Activated T-helper 1 cell treated with anti-CD3 and anti-CD28 coated beads, Interleukin-12 subunit alpha, Interleukin-12 subunit beta, Interleukin-2, Interleukin-4 antibody, amounts not matched to agents 30 ng/mL and 10 ng/mL and 1 ng/mL, durations not matched to agents 14 hours and 24 hours and 36 hours (primary cell): ENCODE data around the gene PRXL2B. TPM values are rescaled to one million over a fixed set of nuclear protein-coding genes. Genes with fewer than 3 reads are reported as not detected.
A peak's percentile ranks its signal among the peaks of the same experiment; 100 is the strongest.
"Not testable (repeated sequence)": the region's sequence is repeated elsewhere in the genome, so short reads cannot be mapped to it uniquely, and the experiment has no call there.

ENCODE experiments used
- DNase-seq: peaks from one replicate; pipeline ENCODE4 v3.0.0; 2021; ENCODE audit warnings: low spot score
- H3K27ac Mint-ChIP-seq: one replicate; pipeline ENCODE4 v1.8.0; 2021; ENCODE audit warnings: mild to moderate bottlenecking, mixed read lengths
- H3K27me3 Mint-ChIP-seq: one replicate; pipeline ENCODE4 v1.8.0; 2022; ENCODE audit warnings: mild to moderate bottlenecking, moderate library complexity, mixed read lengths; ENCODE audit not compliant: insufficient read depth
- H3K36me3 Mint-ChIP-seq: one replicate; pipeline ENCODE4 v1.8.0; 2021; ENCODE audit warnings: low read depth, mixed read lengths
- H3K4me1 Mint-ChIP-seq: one replicate; pipeline ENCODE4 v1.8.0; 2021; ENCODE audit warnings: low read depth, mixed read lengths
- H3K4me3 Mint-ChIP-seq: one replicate; pipeline ENCODE4 v1.8.0; 2021; ENCODE audit warnings: mild to moderate bottlenecking, moderate library complexity, mixed read lengths
- H3K9me3 Mint-ChIP-seq: one replicate; pipeline ENCODE4 v1.8.0; 2021; ENCODE audit warnings: mixed read lengths
- intact Hi-C: fragments of 100-400 bp; cut with micrococcal nuclease; formaldehyde crosslinking; loops from one replicate; pipeline ENCODE4 v1.15.1; 2024
- total RNA-seq: library from RNA; stranded (reverse); gene quantifications from 2 replicates; pipeline ENCODE4 v1.2.3, GENCODE V29; 2022

PRXL2B gene
- total RNA-seq, 1 donor from 2014 or later: 39.5 TPM

DNA sequence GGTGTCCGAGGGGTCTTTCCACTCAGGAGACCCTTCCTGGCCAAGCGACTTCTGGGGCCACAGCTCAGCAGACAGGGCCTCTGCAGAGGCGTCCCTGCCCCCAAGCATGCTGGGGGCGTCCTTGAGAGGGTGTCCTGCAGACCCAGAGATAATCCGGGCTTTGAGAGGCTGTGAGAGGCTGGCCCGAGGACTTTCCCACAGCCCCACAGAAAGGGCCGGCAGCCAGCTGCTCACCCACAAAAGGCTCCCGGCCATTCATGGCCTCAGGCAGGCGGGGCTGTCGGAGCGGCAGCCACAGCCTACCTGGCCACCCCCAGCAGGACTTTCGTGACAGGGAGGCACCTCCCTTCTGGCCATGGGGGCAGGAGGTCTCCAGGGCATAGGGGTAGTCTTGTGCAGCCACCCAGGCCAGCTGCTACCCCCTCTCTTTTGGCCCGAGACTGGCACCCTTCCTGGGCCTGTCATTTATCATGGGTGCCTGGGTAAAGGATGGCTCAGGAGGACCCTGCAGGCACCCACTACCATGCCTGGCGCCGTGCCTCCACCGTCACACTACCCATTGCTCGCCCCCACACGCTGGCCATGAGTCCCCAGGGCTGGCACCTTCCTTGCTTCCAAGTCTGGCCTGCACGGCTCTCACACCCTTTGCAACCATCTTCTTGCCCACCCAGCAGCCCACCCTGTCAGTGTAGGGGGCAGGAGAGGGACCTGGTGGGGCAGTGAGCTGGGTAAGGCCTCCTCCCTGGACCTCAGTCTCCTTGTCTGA is 41.5 kb upstream of the PRXL2B start:
- no peak overlapping the region for H3K27ac Mint-ChIP-seq
- no peaks in the 10 kb centered on the region for H3K36me3 Mint-ChIP-seq
- intact Hi-C loops: loop anchor here (5.0 to 10.0 kb wide), 2 partner anchors 243 to 1360 kb away; partner anchors contain the start of gene C1orf174
- peaks cover 13% of the 10 kb centered on the region for H3K27me3 Mint-ChIP-seq
- no peak overlapping the region for H3K4me3 Mint-ChIP-seq
- no peaks in the 10 kb centered on the region for H3K9me3 Mint-ChIP-seq
- H3K4me1 Mint-ChIP-seq: peaks cover 7% of the 10 kb centered on the region
- DNase-seq: no peak

DNA sequence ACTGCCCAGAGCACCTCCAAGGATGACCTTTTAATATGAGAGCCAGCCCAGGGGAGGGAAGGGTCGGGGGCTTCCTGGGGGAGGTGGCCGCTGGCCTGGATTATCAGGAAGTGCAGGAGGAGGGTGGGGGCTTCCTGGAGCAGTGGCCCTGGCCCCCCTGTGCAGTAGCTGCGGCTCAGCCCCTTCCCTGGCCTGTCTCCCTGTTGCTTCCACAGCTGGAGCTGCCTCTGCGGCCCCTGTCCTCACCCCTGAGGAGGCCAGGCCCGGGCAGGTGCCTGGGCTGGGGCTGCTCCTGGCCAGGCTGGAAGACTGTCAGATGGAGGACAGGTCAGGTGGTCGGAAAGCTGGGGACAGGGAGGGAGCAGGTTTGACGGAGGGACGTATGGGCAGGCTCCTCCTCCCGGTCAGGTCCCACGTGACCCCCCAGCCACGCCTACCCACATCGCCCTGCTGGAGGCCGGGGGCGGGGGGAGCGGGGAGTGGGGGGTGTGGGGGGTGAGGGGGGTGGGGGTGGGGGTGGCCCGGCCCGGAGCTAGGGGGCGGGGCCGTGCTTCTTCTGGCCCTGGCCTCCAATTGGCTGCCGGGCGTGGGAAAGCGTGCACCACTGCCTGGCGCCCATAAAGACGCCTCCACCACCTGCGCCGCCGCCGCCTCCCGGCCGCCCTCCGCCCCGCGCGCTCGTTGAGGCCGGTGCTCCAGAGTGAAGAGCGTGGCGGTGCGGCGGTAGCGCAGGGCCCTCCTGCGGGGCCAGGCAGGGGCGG is 40.6 kb upstream of the PRXL2B start:
- intact Hi-C loops: loop anchor here (1.0 to 10.0 kb wide), 4 partner anchors 244 to 1359 kb away; partner anchors contain the start of genes C1orf174 and FAAP20
- H3K9me3 Mint-ChIP-seq: no peaks in the 10 kb centered on the region
- no peaks in the 10 kb centered on the region for H3K36me3 Mint-ChIP-seq
- H3K4me3 Mint-ChIP-seq: peak overlapping the region; percentile 91
- peak overlapping the region; percentile 61 for H3K27ac Mint-ChIP-seq
- H3K27me3 Mint-ChIP-seq: peaks cover 13% of the 10 kb centered on the region
- DNase-seq: peak; percentile 87
- H3K4me1 Mint-ChIP-seq: peaks cover 7% of the 10 kb centered on the region

DNA sequence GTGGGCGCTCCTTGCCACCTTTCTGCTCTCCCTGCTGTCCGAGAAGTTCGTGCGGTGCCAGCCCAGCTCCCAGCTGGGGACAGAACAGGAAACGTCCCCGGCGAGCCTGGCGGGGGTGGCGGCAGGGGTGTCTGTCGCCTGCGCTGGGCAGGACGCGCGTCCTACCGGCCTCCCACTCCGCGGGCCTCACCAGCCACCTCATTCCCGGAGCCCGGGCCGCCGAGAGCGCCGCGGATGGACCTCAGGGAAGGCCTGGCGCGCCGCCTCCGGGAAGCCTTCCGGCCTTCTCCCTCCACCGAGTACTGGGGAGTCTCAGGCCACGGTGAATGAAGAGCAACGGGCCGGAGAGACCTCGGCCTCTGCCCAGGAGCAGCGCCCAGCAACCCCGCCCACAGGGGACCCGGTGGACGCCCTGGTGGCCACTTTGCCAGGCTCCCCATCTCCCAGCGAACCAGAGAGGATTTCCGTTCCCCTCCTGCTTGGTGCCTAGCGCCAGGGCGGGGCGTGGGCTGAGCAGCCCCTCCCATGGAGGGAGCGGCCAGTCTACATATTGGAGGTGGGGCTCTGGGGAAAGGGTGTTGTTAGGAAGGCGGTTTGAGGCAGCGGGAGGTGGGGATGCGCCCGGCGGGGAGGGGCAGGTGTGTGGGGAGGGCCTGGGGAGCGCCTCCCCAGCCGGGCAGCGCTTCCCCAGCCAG is 39.9 kb upstream of the PRXL2B start:
- Mint-ChIP-seq H3K9me3 (no peaks in the 10 kb centered on the region), H3K4me3 (peak overlapping the region; percentile 91), H3K27me3 (peaks cover 9% of the 10 kb centered on the region), H3K36me3 (no peaks in the 10 kb centered on the region), H3K4me1 (peaks cover 7% of the 10 kb centered on the region), H3K27ac (peak overlapping the region; percentile 99)
- peak; percentile 88 for DNase-seq
- intact Hi-C loops: loop anchor here (1.0 to 10.0 kb wide), 10 partner anchors 20 to 1358 kb away; partner anchors contain the start of genes C1orf174, FAAP20, MORN1 and PANK4

DNA sequence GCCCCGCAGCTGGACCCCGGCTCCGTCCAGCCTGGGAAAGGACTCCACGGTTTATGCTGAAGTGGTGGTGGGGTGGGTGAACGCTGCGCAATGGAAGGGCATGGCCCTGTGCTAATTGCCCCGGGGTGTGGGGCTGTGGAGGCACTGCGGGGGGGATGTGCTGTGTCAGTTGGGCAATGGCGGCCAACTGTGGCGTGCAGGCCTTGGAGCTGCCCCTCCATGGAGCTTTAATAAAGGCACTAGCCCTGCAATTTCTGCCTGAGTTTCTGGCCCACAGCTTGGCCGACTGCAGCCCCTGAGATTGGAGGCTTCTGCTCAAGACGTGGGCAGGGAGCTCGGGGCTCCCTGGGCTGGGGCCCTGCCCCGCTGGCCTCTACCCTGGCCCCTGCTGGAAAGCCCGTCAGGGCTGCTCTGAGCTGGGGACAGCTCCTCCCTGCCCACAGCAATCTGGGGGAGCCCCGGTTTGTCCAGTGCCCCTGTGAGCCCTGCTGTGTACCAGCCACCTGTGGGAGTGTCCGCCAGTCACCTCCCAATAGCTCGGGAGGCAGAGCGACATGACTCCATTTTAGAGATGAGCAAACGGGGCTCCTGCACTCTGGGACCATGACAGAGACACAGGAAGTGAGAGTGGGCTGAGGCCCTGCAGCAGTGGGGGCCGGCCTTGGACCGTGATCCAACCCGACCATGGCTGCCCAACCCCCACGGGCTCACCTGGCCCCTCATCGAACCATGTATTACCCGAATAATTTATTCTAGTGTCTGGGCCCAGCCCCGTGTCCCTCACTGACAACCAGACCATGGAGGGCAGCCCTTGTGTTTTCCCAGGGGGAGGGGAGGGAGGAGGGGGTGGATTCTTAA is 39.1 kb upstream of the PRXL2B start:
- Mint-ChIP-seq H3K36me3 (no peaks in the 10 kb centered on the region), H3K4me1 (peaks cover 7% of the 10 kb centered on the region), H3K9me3 (no peaks in the 10 kb centered on the region), H3K4me3 (peak overlapping the region; percentile 91), H3K27me3 (peaks cover 5% of the 10 kb centered on the region), H3K27ac (peak overlapping the region; percentile 99)
- peak; percentile 55 for DNase-seq
- intact Hi-C loops: loop anchor here (1.0 to 10.0 kb wide), 11 partner anchors 9 to 1357 kb away; partner anchors contain the start of genes C1orf174, FAAP20, MORN1 and PANK4

DNA sequence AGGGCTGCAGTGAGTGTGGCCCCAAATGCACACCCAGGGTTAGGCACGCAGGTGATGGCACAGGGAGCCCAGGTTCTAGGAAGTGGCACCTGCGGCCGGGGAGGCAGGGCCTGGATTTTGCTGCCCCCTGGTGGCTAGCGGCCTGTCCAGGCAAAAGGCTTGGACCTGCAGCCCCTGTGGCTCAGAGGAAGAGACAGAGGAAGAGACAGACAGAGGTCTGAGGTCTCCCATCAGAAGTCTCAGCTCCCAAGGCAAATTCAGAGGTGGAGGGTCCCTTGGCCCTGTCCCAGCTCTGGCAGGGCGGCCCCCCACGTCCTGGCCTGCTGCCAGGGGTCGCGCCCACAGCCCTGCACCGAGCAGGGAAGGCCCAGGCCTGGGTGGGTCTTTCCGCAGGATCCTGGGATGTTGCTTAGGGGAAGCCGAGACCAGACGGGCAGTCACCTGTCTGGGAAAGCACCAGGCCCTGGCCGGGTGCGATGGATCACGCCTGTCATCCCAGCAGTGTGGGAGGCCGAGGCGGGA is 38.4 kb upstream of the PRXL2B start:
- peak; percentile 71 for DNase-seq
- H3K36me3 Mint-ChIP-seq: no peaks in the 10 kb centered on the region
- peaks cover 7% of the 10 kb centered on the region for H3K4me1 Mint-ChIP-seq
- peaks cover 2% of the 10 kb centered on the region for H3K27me3 Mint-ChIP-seq
- H3K9me3 Mint-ChIP-seq: no peaks in the 10 kb centered on the region
- H3K27ac Mint-ChIP-seq: peak overlapping the region; percentile 99
- intact Hi-C loops: loop anchor here (1.0 to 10.0 kb wide), 4 partner anchors 8 to 1357 kb away; partner anchors contain the start of genes C1orf174 and TNFRSF14
- H3K4me3 Mint-ChIP-seq: peak overlapping the region; percentile 91

DNA sequence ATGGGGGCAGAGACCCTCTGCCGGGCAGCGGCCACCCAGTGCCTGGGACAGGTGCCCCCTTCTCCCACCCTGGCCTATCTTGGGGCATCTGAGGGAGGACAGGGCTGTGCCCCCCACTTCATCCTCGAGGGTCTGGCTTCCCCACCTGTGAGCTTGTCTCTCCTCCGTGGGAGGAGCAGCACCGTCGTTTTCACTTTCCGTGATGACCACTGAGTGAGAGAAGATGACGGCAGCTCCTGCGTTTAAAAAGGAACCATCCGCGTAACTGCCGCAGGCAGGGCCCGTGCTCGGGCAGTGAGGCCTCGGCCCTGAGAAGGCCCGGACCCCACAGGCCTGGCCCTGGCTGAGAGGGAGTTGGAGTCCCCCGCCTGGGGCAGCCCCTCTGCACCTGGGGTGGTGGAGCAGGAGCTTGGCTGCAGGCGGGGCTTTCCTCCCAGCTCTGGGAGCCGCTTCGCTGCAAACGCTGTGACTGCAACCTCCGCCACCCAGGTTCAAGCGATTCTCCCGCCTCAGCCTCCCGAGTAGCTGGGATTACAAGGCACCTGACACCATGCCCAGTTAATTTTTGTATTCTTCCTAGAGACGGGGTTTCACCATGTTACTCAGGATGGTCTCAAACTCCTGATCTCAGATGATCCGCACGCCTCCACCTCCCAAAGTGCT is 37.1 kb upstream of the PRXL2B start:
- H3K4me1 Mint-ChIP-seq: peaks cover 13% of the 10 kb centered on the region
- intact Hi-C loops: loop anchor here (5.0 to 10.0 kb wide), 2 partner anchors 247 to 1355 kb away; partner anchors contain the start of gene C1orf174
- H3K27me3 Mint-ChIP-seq, H3K9me3 Mint-ChIP-seq, H3K36me3 Mint-ChIP-seq, DNase-seq: not testable (repeated sequence)
- H3K27ac Mint-ChIP-seq: peak overlapping the region; percentile 99
- peak overlapping the region; percentile 91 for H3K4me3 Mint-ChIP-seq

DNA sequence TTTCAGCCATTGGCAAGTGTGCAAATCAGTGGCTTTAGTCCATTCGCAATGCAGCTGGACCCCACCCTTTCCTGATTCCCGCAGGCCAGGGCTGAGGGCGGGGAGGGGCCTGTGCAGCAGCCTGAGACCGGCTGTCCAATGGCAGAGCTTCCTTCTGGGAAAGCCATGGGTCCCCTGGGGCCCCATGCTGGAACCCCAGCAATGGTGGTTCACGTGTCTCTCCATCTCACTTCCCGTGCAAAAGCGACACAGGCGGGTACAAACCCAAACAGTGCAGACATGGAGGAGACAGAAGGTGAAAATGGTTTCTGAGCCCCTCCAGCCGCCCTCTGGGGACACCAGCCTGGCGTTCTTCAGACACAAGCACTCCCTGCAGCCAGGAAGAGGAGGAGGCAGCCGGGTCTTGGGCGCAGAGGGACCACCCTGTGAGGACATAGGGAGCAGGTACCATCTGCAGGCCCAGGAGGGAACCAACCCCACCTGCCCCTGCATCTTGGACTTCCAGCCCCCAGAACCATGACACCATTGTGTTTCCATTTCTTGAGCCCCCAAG is 36.2 kb upstream of the PRXL2B start:
- H3K27me3 Mint-ChIP-seq, H3K36me3 Mint-ChIP-seq, H3K9me3 Mint-ChIP-seq, H3K4me3 Mint-ChIP-seq, intact Hi-C loops, DNase-seq: not testable (repeated sequence)
- H3K4me1 Mint-ChIP-seq: peaks cover 18% of the 10 kb centered on the region
- H3K27ac Mint-ChIP-seq: peak overlapping the region; percentile 74

DNA sequence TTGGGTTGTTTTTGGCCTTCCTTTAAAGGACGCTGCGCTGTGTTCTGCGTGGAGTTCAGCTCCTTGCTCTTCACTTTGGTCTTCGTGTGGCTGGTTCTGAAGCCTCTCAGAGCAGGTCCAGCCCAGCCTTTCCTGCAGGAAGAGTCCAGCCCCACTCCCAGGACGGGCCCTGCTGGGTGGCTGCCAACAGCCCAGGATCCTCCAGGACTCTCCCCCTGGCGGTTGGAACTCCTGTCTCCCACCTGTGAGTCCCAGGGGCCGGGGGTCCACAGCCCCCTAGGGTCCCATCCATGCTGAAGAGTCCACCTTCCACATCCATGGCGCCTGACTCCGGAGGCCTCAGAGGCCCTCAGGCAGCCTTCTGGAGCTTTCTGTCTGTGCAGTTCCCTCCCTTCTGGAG is 35.0 kb upstream of the PRXL2B start:
- intact Hi-C loops, H3K9me3 Mint-ChIP-seq, H3K27ac Mint-ChIP-seq, H3K27me3 Mint-ChIP-seq, H3K36me3 Mint-ChIP-seq, DNase-seq, H3K4me3 Mint-ChIP-seq: not testable (repeated sequence)
- H3K4me1 Mint-ChIP-seq: peaks cover 18% of the 10 kb centered on the region

DNA sequence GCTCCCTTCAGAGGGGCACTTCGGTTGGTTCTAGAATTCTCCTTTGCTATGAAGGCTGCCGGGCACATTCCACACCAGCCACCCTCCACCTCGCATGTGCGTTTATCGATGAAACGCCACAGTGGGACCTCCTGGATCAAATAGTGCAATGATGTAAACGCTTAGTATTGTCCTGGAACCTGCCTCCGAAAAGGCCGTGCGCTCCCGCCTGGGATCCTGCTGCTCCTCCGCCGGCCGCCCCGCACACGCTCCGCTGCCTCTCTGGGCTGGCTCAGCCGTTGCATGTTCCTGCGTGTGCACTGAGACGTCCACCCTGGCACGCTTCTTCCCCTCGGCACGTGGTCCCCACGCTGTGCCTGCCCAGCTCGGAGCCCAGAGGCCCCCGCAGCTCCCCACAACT is 34.4 kb upstream of the PRXL2B start:
- peaks cover 11% of the 10 kb centered on the region for H3K36me3 Mint-ChIP-seq
- no peak for DNase-seq
- intact Hi-C loops: no loop called here
- H3K27ac Mint-ChIP-seq: no peak overlapping the region
- H3K9me3 Mint-ChIP-seq: no peaks in the 10 kb centered on the region
- no peaks in the 10 kb centered on the region for H3K27me3 Mint-ChIP-seq
- peaks cover 18% of the 10 kb centered on the region for H3K4me1 Mint-ChIP-seq
- H3K4me3 Mint-ChIP-seq: no peak overlapping the region

DNA sequence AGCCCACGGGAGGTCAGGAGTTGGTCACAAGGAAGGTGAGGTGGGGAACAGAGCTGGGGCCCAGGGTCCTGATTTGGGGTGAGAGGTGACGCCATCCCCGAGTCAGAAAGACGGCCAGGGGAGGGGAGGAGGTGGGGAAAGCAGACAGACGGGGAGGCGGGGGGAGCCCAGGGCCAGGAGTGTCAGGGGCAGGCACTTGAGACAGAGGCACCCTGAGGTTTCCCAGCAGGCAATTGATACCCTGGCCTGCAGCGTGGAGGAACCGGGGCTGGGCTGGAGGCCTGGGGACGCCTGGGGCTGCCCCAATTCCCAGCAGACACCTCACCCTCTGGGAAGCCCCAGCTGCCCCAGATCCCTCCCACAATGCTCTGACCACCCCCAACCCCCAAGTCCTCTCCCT is 33.5 kb upstream of the PRXL2B start:
- H3K27ac Mint-ChIP-seq, H3K9me3 Mint-ChIP-seq, intact Hi-C loops, H3K27me3 Mint-ChIP-seq, DNase-seq, H3K4me3 Mint-ChIP-seq: not testable (repeated sequence)
- H3K4me1 Mint-ChIP-seq: peaks cover 22% of the 10 kb centered on the region
- peaks cover 11% of the 10 kb centered on the region for H3K36me3 Mint-ChIP-seq
